NCI-H1436 (cell line): Measurements from ENCODE around the gene EPB41L5.

Source experiments
- DNase-seq: peaks from one replicate; lab custom pipeline; 2025; lab: John Stamatoyannopoulos, UW

Gene EPB41L5

DNA sequence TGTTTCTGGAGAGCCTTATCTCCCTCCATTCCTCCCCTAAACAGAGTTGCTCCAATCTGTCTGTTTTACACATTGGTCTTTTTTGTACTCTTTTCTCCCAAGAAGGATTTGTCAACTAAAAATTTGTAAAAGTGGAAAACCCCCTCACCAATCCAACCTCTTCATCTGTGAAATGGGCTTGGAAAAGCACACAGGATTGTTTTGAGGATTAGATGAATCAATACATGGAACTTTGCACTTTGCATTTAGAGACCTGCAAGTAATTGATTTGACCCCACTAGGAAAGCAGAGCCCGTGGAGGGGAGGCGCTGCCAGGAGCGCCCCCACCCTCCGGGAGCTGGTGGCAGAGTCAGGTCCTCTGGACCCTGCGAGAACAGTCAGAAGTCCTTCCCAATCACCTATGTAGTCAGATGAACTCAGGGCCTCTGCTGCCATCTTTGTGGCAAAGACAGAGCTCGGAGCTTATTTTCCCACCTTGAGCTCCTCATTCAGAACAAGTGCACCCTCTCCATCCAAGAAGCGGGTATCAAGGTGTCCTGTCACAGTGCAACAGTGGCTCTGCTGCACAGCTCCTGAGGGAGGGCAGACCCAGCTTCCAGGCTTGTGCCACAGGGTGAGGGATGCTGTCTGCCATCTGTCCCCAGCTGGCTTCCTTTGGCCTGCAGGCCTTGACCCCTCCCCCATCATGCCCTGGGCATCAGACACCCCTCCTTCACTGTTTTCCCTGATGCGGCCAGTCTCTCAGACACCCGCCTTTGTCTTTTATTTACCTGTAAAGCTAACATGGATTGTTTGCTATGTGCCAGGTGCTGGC, 212.1 kb downstream of the EPB41L5 start:
- DNase-seq, result no peak

DNA sequence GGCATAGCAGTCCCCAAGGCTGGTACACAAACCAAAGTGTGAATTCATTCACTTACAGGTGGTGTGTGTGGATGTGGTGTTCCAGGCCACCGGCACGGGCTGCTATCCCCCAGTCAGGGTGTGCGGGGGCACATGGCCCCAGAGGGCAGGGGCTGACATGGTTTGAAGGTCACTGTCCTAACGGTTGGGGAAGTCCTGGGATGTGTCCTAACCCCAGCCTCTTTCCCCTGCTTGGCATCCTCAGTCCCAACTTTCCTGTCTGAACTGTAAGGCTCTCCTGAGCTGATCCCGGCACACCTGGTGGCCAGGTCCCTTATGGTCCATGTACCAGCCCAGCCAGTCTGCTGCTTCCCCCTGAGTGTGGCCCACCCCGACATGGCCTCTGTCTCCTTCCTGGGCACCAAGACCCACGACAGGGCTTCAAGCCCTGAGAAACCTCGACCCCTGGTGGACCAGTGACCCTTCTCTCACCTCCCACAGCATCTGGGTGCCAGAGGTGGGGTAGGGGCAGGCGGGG, 212.7 kb downstream of the EPB41L5 start:
- DNase-seq, result no peak

DNA sequence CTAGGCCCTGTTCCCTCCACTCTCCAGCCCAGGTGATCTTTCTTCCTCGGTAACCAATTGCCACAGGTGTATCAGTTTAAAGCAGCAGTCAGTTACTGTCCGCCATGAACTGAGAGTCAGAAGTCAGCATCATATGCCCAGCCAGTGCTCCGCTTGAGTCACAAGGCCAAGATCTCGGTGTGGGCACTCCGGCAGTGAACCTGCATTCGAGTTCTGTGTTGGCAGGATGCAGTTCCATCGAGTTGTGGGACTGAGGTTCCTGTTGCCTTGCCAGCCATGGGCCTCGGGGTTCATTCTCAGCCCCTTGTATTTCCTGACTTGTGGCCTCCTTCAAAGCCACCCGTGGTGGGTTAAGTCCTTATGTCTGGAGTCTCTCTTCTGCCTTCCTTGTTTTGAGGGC, 213.4 kb downstream of the EPB41L5 start:
- DNase-seq, result no peak

DNA sequence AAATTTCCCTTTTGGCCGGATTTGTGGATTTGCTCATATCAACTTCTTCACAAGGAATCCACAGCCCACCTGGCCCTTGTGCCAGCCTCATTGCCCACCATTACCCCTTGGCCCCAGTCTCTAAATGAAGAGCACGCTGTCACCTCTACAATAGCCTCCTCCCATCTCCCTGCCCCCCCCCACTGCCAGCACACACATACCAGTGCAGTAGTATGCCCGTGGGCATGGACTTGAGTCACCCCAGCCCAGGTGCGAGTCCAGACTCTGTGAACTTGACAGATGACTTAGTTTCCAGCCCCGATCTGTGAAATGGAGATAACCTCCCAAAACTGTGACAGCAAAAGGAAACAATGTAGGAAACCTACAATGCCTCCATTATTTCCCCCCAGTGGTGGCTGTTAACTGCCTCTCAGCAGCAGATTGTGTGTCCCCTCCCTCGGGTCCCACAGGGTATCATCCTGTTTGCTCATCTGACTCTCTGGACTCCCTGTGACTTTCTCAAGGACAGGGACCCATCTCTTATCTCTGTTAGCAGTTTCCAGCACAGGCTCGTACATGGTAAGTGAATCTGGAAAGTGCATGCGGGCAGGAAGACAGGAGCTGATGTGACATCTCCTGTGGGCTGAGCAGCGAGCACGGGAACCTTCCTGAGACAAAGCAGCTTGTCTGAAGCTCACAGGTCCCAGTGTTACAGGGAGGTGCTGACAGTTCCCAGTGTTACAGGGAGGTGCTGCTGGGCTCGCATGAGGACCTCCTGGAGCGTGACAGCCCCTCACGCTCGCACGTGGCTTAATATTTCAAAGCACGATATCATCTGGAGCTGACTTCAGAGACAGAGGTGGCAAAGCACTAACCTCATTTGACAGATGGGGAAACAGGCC, 214.5 kb downstream of the EPB41L5 start:
- DNase-seq, result no peak

DNA sequence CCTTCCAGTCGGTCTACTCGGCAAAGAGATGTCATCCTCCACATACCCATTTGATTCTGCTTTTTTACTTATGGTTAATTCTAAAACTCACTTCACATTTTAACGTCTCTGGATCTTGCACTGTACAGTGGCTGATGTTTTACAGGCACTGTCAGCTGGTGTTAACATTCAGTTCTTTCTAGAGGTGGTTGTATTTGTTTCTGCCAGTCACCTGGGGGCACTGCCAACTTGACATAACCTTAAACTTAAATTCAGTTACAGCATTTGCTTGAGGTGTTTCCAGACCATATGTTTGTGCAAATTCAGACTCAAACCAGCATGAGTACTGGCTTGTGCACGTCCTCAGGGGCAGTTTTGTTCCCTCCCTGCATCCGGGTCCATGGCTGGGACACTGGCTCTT, 215.6 kb downstream of the EPB41L5 start:
- no peak for DNase-seq
